PC-3 (cell line): ENCODE data around the gene MLLT10.

Experiments used
- CTCF ChIP-seq: fragments of 300-600 bp; sonication (generic); conservative IDR thresholded peaks from 2 replicates; pipeline ENCODE4 v1.5.1; 2017; ENCODE audit warnings: antibody characterized with exemption, low read depth, mild to moderate bottlenecking, low read length
- EZH2 ChIP-seq: fragments of 300-600 bp; sonication (generic); IDR thresholded peaks from one replicate; pipeline ENCODE4 v1.6.1; 2017; ENCODE audit warnings: antibody characterized with exemption, mild to moderate bottlenecking, low read length; ENCODE audit not compliant: unreplicated experiment
- EZH2phosphoT487 ChIP-seq: fragments of 300-600 bp; sonication (generic); IDR thresholded peaks from 2 replicates; pipeline ENCODE4 v1.6.1; 2018; ENCODE audit warnings: mild to moderate bottlenecking, antibody characterized with exemption, low read length, borderline replicate concordance

- TF ChIP-seq EZH2: no peak
- no peak for TF ChIP-seq CTCF
- no peak for TF ChIP-seq EZH2phosphoT487
Observed at GRCh38 chr10:21727452-21728168, 193.6 kb downstream of the MLLT10 start.
